ENCODE measurements around the gene TMEM69.
"Not testable (repeated sequence)": the region's sequence is repeated elsewhere in the genome, so short reads cannot be mapped to it uniquely, and the experiment has no call there.

DNA sequence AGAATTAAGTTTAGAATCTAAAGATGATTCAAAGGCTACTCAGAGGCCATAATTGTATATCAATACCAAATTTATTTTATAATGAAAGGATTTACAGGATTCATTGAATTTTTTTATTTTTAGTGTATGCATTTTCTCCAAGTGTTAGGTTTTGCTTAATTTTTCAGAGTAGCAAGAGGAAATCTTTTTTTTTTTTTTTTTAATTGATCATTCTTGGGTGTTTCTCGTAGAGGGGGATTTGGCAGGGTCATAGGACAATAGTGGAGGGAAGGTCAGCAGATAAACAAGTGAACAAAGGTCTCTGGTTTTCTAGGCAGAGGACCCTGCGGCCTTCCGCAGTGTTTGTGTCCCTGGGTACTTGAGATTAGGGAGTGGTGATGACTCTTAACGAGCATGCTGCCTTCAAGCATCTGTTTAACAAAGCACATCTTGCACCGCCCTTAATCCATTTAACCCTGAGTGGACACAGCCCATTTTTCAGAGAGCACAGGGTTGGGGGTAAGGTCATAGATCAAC is 51.7 kb downstream of the TMEM69 start:
- not testable (repeated sequence) for TF ChIP-seq NFRKB, ARNT, FOXA1, ZNF384 (IDR thresholded peaks at IDR 0.05)
